HG03159 (cell line): ENCODE results near the gene MAGEB4.
"Not testable (repeated sequence)": the region's sequence is repeated elsewhere in the genome, so short reads cannot be mapped to it uniquely, and the experiment has no call there.

ENCODE experiments used
- ATAC-seq: cut with Tn5 transposase; IDR thresholded peaks from one replicate; pipeline ENCODE4 v1.9.1; 2021; ENCODE audit warnings: mild to moderate bottlenecking, moderate library complexity; ENCODE audit not compliant: unreplicated experiment

MAGEB4 gene, protein sequence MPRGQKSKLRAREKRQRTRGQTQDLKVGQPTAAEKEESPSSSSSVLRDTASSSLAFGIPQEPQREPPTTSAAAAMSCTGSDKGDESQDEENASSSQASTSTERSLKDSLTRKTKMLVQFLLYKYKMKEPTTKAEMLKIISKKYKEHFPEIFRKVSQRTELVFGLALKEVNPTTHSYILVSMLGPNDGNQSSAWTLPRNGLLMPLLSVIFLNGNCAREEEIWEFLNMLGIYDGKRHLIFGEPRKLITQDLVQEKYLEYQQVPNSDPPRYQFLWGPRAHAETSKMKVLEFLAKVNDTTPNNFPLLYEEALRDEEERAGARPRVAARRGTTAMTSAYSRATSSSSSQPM

GRCh38 chrX:30241724-30242415 is at the start of gene MAGEB4:
TSS of gene MAGEB4 (plus strand) at chrX:30242000. CDS start at chrX:30242136, 136 bp downstream.
- ATAC-seq, result no peak

GRCh38 chrX:30193910-30194309 is 47.9 kb upstream of the MAGEB4 start:
- ATAC-seq, result not testable (repeated sequence)

- ATAC-seq, result no peak
Measured at GRCh38 chrX:30196322-30196721, 45.5 kb upstream of the MAGEB4 start.

- no peak for ATAC-seq
Measured at GRCh38 chrX:30212172-30212571, 29.6 kb upstream of the MAGEB4 start.

DNA sequence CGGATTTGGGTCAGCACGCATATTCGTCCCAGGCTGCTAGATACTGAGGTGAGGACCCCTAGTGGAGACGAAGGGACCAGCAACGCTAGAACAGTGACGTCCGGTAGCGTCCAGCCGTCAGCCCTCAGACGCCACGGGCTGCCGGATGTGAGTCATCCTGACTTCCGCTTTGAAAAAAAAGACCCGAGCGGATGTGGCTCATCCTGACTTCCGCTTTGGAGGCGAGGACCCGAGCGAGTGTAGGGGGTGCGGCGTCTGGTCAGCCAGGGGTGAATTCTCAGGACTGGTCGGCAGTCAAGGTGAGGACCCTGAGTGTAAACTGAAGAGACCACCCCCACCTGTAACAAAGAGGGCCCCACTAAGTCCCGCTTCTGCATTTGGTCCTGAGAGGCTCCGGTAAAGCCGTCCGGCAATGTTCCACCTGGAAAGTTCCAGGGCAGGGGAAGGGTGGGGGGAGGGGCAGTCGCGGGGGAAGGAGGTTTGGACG is 26.4 kb upstream of the MAGEB4 start, which contains the start of gene MAGEB2:
Gene MAGEB2, plus strand, starts transcription at position 207 of the 487 bp plus-strand sequence. CDS start 3,018 bp downstream, outside the sequence.
- ATAC-seq, result no peak

DNA sequence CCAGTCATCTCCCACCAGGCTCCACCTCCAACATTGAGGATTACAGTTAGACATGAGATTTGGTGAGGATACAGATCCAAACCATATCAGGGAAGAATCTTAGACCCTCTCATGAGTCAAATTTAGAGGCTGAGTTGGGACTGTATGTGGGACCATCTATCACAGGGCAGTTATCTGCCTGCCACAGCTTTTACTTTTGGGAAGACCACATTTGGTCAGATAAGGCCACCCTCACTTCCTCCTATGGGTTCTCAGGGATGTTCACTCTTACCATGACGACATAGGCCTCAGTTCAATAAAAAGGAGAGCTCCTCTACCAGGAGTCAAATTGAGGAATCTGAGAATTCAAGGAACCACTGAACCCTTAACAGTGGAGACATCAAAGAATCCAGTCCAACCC is 24.3 kb upstream of the MAGEB4 start:
- no peak for ATAC-seq

DNA sequence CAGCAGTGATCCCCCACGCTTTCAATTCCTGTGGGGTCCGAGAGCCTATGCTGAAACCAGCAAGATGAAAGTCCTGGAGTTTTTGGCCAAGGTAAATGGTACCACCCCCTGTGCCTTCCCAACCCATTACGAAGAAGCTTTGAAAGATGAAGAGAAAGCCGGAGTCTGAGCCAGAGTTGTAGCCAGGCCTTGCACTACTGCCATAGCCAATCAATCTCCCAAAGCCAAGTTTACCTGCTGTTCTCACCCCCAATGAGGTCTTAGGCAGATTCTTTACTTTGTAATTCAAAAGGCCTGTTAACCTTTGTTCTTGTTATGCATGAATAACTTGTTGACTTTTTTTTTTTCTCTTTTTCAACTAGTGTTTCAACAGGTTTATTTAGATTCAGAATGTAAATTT is 22.4 kb upstream of the MAGEB4 start:
- ATAC-seq, result no peak

DNA sequence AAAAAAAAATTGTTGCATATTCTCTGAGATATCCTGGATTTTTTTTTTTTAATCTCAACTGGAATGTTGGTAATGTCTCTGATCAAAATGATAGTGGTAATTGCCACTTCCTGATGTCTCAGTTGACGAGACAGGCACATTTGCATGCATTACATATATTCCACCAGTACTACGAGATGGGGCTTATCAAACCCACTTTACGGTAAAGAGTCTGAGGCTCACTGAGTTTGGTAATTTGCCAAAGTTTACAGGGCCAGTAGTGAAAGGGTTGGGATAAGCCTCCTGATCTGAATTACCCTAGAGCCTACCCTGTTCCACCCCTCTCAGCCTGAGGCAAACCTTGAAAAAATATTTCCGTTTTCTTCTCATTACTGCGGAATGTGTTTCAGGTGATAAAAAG is 21.1 kb upstream of the MAGEB4 start:
- no peak for ATAC-seq

DNA sequence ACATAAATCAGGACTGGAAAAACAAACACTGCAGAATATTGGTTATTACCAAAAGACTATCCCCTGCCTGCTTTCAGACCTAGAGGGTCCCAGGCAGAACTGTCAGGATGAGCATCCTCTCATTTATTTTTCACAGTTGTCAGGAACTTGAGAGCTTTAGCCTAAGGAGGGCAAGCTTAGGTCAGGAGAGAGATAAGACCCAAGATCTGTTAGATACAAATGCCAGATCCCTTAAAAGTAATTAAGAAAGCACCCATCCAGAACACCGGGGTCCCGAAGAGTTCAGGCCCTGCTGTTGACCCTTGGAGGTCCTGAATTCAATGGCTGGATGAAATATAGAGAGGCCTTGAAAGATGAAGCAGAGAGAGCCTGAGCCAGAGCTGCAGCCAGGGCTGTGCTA is 17.3 kb upstream of the MAGEB4 start:
- ATAC-seq, result no peak

DNA sequence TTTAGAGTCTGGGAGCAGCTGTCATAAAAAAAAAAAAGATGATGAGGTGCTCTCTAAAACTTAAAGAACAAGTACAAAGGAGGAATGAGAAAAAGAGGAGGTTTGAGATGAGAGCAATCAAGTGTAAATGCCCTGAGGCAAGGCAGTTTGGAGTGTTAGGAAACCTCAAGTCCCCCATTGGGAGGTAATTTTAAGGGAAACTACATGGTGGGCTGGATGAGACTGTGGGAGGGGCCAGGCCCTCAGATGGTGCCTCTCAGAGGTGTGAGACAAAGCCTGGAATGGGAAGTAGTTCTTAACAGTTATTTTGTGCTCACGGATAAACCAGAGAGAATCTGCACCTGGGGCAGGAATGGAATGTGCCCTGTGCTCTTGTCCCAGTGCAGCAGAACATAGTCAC is 13.3 kb upstream of the MAGEB4 start:
- no peak for ATAC-seq

DNA sequence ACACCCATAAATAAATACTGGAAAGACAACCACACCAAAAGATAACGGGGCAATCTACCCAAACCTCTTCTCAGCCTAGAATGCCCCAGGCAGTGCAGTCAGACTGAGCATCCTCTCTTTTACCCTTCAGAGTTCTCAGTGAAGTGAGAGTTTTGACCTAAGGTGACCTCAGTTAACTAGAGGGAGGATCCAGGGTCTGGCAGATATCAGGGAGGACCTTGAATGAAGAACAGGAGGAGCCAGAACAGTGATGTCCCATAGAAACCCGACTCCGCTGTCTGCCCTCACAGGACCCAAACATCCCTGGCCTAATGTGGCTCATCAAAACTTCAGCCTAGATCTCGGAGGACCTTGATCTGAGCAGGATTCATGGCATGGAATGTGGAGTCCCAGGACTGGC is 11.4 kb upstream of the MAGEB4 start, which contains the start of gene MAGEB3:
Gene MAGEB3, plus strand, starts transcription at position 263 of the 400 bp plus-strand sequence. CDS start 5,268 bp downstream, outside the sequence.
- ATAC-seq, result no peak

GRCh38 chrX:30246769-30247489 is 5.1 kb downstream of the MAGEB4 start, which contains the start of gene MAGEB1:
TSS of gene MAGEB1 (plus strand) at chrX:30247146. CDS start at chrX:30250494, 3,348 bp downstream.
- ATAC-seq, result no peak

GRCh38 chrX:30248854-30249253 is 7.1 kb downstream of the MAGEB4 start:
- peak; percentile 59 for ATAC-seq

- ATAC-seq, result peak; percentile 52
Measured at GRCh38 chrX:30253257-30253656, 11.5 kb downstream of the MAGEB4 start.

DNA sequence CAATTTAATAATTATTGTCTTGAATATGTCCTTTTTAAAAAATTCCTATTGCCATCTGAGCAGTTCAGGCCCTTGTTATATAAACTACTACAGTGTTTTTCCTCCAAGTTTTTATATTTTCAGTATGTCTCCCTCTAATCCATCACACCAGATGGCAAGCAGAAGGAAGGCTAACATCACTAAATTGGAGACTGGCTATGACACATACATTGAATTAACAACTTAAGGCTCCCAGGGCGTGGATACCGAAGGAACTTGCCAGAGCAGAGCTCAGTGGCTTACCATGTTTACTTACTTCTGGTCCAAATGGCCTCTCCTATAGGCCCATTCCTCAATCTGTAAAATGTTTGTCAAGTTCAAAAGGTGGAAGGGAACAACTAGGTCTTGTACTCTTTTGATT is 18.1 kb downstream of the MAGEB4 start:
- ATAC-seq, result no peak

DNA sequence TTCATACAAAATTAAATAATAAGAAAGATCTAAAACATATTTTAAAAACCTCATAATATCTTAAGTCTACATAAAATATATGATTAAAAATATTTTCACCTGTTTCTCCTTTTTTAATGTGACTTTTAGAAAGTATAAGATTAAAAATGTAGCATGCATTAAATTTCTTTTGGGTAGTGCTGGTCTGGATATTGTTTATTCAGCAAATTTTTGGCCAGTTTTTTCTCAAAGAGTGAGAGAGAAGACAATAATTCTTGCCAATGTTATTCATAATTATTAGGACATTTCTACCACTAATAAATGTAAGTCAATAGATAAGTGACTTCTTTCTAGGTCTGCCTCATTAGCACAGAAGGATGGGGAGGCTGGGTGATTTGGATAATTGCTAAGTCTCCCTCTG is 19.2 kb downstream of the MAGEB4 start:
- no peak for ATAC-seq

DNA sequence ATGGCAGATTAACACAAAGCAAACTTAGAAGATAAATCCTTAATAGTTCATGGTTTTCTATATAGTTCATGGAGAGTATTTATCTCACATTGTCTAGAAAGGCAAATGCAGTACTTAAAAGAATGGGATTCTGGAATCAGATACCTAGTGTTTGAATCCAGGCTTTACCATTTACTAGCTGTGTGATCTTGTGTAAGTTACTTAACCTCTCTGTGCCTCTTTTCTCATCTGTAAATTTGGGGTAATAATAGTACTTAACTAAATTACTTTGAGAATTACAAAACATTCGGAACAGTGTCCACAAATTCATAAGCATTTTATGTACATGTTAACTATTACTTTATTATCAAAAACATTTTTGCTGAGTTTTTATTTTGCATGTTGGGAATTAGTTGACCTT is 21.0 kb downstream of the MAGEB4 start:
- ATAC-seq, result no peak

DNA sequence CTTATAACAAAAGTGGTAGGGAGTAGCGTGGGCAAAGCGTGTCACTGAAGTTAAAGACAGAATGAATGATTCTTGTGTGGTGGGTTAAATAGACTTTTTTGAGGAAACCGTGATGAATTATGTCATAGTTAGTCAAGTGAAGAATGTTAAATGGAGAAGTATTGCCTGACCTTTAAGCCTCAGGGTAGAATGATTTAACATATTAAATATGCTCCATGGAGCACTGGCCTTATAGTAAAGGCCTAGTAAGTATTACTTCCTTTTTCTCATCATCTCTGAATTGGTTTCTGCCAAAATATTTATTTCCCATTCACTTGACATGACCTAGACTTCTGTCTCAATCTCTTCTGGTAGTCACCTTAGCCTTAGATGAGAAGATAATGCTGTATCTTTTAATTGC is 28.8 kb downstream of the MAGEB4 start:
- ATAC-seq, result no peak

- ATAC-seq, result no peak
Measured at GRCh38 chrX:30275498-30275897, 33.7 kb downstream of the MAGEB4 start.

- ATAC-seq, result no peak
Measured at GRCh38 chrX:30278365-30278764, 36.6 kb downstream of the MAGEB4 start.

GRCh38 chrX:30280428-30280827 is 38.6 kb downstream of the MAGEB4 start:
- ATAC-seq, result no peak
